PC-9 (cell line): ENCODE data around the gene MPZL1.

ENCODE experiments used
- EZH2 ChIP-seq: fragments of 200-600 bp; sonication (generic); IDR thresholded peaks from 2 replicates; pipeline ENCODE4 v1.8.0; 2017; ENCODE audit warnings: antibody characterized with exemption, low read depth
- TF ChIP-seq, protein P1 (sequence below): fragments of 200-600 bp; sonication (generic); conservative IDR thresholded peaks from 2 replicates; pipeline ENCODE4 v1.6.1; 2017; ENCODE audit warnings: mixed run types, antibody characterized with exemption, mild to moderate bottlenecking, moderate library complexity

- TF ChIP-seq, protein P1, sequence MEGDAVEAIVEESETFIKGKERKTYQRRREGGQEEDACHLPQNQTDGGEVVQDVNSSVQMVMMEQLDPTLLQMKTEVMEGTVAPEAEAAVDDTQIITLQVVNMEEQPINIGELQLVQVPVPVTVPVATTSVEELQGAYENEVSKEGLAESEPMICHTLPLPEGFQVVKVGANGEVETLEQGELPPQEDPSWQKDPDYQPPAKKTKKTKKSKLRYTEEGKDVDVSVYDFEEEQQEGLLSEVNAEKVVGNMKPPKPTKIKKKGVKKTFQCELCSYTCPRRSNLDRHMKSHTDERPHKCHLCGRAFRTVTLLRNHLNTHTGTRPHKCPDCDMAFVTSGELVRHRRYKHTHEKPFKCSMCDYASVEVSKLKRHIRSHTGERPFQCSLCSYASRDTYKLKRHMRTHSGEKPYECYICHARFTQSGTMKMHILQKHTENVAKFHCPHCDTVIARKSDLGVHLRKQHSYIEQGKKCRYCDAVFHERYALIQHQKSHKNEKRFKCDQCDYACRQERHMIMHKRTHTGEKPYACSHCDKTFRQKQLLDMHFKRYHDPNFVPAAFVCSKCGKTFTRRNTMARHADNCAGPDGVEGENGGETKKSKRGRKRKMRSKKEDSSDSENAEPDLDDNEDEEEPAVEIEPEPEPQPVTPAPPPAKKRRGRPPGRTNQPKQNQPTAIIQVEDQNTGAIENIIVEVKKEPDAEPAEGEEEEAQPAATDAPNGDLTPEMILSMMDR: no peak
- TF ChIP-seq EZH2: no peak
These were observed 115.5 kb downstream of the MPZL1 start for GRCh38 chr1:167837326-167837725.
